Mesodermal cell (in vitro differentiated cells): Measurements from ENCODE around the gene MAG.

ENCODE experiments used
- H3K27ac ChIP-seq: 2 replicates; pipeline ENCODE4 v1.7.0; 2013; ENCODE audit warnings: mild to moderate bottlenecking, low read depth, low read length, moderate library complexity; ENCODE audit not compliant: severe bottlenecking
- H3K36me3 ChIP-seq: 2 replicates; pipeline ENCODE4 v1.7.1; 2013; ENCODE audit warnings: mild to moderate bottlenecking, low read length, moderate library complexity; ENCODE audit not compliant: control insufficient read depth, insufficient read depth
- H3K4me1 ChIP-seq: one replicate; pipeline ENCODE4 v1.7.1; 2013; ENCODE audit warnings: mild to moderate bottlenecking, low read length; ENCODE audit not compliant: insufficient read depth, control insufficient read depth, poor library complexity, severe bottlenecking
- H3K4me3 ChIP-seq: 2 replicates; pipeline ENCODE4 v1.7.0; 2013; ENCODE audit warnings: low read length, control low read depth, mild to moderate bottlenecking; ENCODE audit not compliant: insufficient read depth, poor library complexity, severe bottlenecking; ENCODE audit errors: extremely low read depth
- H3K9me3 ChIP-seq: 2 replicates; pipeline ENCODE4 v1.7.1; 2013; ENCODE audit warnings: mild to moderate bottlenecking, low read length, moderate library complexity; ENCODE audit not compliant: control insufficient read depth
- WGBS, 2 experiments: methylation state at CpG; one replicate each; pipeline ENCODE4 v1.1.5; 2013; ENCODE audit warnings: missing lambda C conversion rate in 2 of 2; ENCODE audit not compliant: insufficient coverage in 2 of 2; 5-methylcytosine and 5-hydroxymethylcytosine counted together

MAG gene

DNA sequence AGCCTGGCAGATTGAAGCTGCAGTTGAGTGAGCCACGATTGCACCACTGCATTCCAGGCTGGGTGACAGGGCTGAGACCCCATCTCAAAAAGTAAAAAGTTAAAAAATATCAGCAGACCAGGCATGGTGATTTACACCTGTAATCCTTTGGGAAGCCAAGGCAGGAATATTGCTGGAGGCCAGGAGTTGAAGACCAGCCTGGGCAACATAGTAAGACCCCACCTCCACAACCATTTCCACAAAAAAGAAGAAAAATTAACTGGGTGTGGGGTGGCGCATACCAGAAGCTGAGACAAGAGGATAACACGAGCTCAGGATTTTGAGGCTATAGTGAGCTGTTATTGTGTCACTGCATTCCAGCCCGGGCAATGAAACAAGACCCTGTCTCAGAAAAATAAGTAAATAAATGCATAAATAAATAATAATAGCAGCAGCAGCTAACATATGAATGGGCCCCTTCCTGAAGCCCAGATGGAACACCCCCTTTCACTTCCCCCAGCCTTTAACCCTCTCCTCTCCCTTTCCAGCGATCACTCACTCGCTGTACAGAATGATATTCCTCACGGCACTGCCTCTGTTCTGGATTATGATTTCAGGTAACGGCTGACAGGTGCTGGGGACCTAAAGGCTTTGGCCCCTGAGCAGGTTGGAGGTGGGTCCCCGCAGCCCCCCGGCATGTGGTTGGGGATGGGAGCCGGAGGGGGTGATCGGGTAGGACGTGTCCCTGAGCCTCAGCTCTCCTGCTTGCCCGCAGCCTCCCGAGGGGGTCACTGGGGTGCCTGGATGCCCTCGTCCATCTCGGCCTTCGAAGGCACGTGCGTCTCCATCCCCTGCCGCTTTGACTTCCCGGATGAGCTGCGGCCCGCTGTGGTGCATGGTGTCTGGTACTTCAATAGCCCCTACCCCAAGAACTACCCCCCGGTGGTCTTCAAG, 3.2 kb downstream of the MAG start:
- Histone ChIP-seq H3K36me3 (no peaks in the 10 kb centered on the region), H3K4me3 (no peak overlapping the region), H3K4me1 (peaks cover 5% of the 10 kb centered on the region), H3K9me3 (no peaks in the 10 kb centered on the region), H3K27ac (no peak overlapping the region)
- whole genome bisulfite sequencing, 2 experiments, result 81 to 87% methylated on average over 13 to 20 of the region's 25 CpGs

DNA sequence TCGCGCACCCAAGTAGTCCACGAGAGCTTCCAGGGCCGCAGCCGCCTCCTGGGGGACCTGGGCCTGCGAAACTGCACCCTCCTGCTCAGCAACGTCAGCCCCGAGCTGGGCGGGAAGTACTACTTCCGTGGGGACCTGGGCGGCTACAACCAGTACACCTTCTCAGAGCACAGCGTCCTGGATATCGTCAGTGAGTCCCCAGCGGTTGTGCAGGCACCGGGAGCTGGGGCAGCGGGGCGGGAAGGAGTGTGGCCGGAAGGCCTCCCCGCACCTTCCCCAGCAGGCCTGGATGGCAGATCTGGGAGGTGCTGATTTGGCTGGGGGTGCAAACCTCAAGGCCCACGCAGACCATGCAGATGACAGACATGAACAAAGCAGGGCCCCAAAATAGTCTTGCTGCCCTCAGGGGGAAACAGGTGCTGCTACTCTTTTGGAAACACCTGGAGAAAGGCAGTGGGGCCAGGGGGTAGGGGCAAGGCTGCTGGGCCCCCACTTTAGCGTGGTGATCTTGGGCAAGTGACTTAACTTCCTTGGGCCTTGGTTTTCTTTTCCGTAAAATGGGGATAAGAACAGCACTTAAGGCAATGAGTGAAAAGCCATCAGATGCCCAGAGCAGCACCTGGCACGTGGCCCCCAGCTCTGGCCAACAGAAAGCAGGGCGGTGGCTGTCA, 4.0 kb downstream of the MAG start:
- Histone ChIP-seq H3K9me3 (no peaks in the 10 kb centered on the region), H3K27ac (no peak overlapping the region), H3K4me3 (no peak overlapping the region), H3K4me1 (peaks cover 5% of the 10 kb centered on the region), H3K36me3 (no peaks in the 10 kb centered on the region)
- WGBS, 2 experiments, result 65 to 72% methylated on average over 23 to 24 of the region's 24 CpGs

DNA sequence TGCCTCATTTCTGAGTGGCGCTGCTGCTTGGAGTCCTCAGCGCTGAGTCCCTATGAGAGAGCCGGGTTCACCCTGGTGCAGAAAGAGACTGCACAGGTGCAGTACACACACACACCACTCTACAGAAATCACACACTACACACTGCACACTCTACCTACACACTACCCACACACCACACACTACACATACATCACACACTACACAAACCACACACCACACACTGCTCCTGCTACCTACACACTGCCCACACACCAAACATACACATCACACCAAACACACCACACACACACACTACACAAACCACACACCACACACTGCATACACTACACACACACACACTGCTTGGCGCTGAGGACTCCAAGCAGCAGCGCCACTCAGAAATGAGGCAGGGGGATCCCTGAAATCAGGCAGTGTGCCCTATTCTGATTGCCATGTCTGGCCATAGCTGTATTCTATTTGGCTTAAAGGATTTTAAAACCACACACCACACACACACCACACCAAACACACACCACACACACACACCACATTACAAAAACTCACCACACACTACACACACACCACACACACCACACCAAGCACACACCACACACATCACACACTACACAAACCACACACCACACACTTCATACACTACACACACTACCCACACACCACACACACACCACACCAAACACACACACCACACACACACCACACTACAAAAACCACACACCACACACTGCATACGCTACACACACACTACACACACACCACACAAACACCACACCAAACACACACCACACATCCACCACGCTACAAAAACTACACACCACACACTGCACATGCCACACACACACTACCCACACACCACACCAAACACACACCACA, 4.9 kb downstream of the MAG start:
- Histone ChIP-seq H3K27ac (no peak overlapping the region), H3K4me1 (peaks cover 5% of the 10 kb centered on the region), H3K36me3 (no peaks in the 10 kb centered on the region), H3K4me3 (no peak overlapping the region), H3K9me3 (no peaks in the 10 kb centered on the region)
- WGBS, 2 experiments, result 68 to 70% methylated on average over 4 to 5 of the region's 7 CpGs

DNA sequence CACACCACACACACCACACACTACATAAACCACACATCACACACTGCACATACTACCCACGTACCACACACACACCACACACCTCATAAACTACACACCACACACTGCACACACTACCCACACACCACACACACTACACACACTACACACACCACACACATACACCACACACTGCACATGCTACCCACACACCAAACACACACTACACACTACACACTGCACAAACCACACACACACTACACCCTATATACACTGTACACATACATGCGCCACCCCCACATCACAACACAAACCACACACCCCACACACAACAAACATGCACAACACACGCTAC, 5.5 kb downstream of the MAG start:
- Histone ChIP-seq H3K27ac (no peak overlapping the region), H3K9me3 (no peaks in the 10 kb centered on the region), H3K36me3 (no peaks in the 10 kb centered on the region), H3K4me1 (peaks cover 5% of the 10 kb centered on the region), H3K4me3 (no peak overlapping the region)
- 77 to 79% methylated on average over 2 to 3 of the region's 3 CpGs for WGBS, 2 experiments

DNA sequence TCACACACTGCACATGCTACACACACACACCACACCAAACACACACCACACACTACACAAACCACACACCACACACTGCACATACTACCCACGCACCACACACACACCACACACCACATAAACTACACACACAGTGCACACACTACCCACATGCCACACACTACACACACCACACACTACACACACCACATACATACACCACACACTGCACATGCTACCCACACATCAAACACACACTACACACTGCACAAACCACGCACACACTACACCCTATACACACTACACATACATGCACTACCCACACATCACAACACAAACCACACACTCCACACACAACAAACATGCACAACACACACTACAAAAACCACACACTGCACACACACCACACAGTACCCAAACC, 6.0 kb downstream of the MAG start:
- Histone ChIP-seq H3K27ac (no peak overlapping the region), H3K4me1 (peaks cover 5% of the 10 kb centered on the region), H3K4me3 (no peak overlapping the region), H3K36me3 (no peaks in the 10 kb centered on the region), H3K9me3 (no peaks in the 10 kb centered on the region)
- 82 to 95% methylated on average over 2 of the region's 2 CpGs for WGBS, 2 experiments

DNA sequence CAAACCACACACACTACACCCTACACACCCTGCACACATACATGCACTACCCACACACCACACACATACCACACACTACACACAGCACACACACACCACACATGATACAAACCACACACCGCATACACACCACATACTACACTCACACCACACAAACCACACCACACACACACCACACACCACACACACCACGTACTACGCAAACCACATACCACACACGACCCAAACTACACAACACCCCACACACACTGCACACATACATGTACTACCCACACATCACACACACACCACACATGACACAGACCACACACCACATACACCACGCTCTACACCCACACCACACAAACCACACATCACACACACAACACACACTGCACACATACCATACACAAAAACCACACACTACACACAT, 6.6 kb downstream of the MAG start:
- Histone ChIP-seq H3K4me3 (no peak overlapping the region), H3K9me3 (no peaks in the 10 kb centered on the region), H3K36me3 (no peaks in the 10 kb centered on the region), H3K27ac (no peak overlapping the region), H3K4me1 (peaks cover 5% of the 10 kb centered on the region)
- WGBS, 2 experiments, result 89 to 91% methylated on average over 4 to 5 of the region's 5 CpGs

DNA sequence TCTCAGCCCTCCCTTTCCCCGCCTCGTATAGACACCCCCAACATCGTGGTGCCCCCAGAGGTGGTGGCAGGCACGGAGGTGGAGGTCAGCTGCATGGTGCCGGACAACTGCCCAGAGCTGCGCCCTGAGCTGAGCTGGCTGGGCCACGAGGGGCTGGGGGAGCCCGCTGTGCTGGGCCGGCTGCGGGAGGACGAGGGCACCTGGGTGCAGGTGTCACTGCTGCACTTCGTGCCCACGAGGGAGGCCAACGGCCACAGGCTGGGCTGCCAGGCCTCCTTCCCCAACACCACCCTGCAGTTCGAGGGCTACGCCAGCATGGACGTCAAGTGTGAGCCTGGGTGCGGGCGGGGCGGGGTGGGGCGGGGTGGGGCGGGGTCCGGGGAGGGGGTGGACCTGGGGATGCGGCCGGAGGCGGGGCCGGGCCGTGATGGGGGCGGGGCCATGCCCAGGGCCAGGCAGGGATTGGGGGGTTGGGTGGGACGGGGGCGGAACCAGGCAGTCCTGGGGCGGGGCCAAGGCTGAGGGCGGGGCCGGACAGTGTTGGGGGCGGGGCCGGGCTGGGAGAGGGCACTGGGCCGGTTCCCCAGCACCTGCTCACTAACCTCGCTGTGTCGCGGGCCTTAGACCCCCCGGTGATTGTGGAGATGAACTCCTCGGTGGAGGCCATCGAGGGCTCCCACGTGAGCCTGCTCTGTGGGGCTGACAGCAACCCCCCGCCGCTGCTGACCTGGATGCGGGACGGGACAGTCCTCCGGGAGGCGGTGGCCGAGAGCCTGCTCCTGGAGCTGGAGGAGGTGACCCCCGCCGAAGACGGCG, 7.8 kb downstream of the MAG start:
- Histone ChIP-seq H3K36me3 (no peaks in the 10 kb centered on the region), H3K27ac (no peak overlapping the region), H3K9me3 (no peaks in the 10 kb centered on the region), H3K4me3 (no peak overlapping the region), H3K4me1 (peaks cover 5% of the 10 kb centered on the region)
- 90 to 92% methylated on average over 25 to 32 of the region's 55 CpGs for WGBS, 2 experiments

DNA sequence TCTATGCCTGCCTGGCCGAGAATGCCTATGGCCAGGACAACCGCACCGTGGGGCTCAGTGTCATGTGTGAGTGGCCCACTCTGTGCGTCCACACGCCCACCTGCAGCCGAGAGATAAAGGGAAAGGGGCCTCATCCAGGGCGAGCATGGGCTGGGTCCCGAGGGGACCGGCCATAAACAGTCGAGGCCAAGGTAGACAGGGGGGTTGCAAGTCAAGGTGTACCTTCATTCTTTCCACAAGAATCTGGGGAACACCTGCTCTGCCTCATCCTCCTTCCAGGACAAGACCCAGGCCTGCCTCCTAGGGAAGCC, 8.3 kb downstream of the MAG start:
- no peaks in the 10 kb centered on the region for H3K4me1 ChIP-seq
- WGBS, 2 experiments, result 95 to 98% methylated on average over 6 to 10 of the region's 10 CpGs
- no peaks in the 10 kb centered on the region for H3K36me3 ChIP-seq
- no peak overlapping the region for H3K4me3 ChIP-seq
- no peak overlapping the region for H3K27ac ChIP-seq
- H3K9me3 ChIP-seq, result no peaks in the 10 kb centered on the region

DNA sequence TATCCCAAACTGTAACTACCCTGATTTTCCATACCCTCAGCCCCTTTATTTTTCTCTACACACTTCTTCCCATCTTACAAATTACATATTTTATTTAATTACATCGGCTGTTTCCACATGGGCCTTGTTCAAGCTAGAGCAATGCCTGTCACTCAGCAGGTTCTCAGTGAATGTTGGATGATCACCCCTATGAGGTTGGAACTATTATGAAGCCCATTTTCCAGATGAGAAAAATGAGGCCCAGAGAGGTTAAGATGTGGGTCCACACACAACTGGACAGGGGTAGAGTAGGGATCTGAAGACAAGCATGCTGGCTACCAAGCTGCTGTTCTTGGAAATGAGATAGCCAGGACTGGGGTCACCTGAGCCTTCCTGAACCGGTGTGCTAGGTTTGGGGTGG, 10.0 kb downstream of the MAG start:
- H3K27ac ChIP-seq, result no peak overlapping the region
- no peaks in the 10 kb centered on the region for H3K36me3 ChIP-seq
- WGBS, 2 experiments, result 93 to 100% methylated on average over 2 of the region's 2 CpGs

DNA sequence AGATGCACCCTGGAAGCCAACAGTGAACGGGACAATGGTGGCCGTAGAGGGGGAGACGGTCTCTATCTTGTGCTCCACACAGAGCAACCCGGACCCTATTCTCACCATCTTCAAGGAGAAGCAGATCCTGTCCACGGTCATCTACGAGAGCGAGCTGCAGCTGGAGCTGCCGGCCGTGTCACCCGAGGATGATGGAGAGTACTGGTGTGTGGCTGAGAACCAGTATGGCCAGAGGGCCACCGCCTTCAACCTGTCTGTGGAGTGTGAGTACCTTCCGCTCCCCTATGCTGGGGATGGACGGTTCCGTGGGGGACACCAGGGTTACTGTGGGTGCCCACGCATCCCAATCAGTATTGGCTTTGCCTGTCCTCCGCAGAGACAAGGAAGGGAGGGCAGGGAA, 10.5 kb downstream of the MAG start:
- Histone ChIP-seq H3K9me3 (no peaks in the 10 kb centered on the region), H3K36me3 (no peaks in the 10 kb centered on the region), H3K27ac (no peak overlapping the region), H3K4me3 (no peak overlapping the region), H3K4me1 (peaks cover 5% of the 10 kb centered on the region)
- 85 to 88% methylated on average over 9 to 12 of the region's 16 CpGs for WGBS, 2 experiments

More for the DNA sequence above, 10.0 kb downstream of the MAG start:
- Histone ChIP-seq H3K9me3 (no peaks in the 10 kb centered on the region), H3K4me3 (no peak overlapping the region), H3K4me1 (peaks cover 3% of the 10 kb centered on the region)
